Smooth muscle cell (in vitro differentiated cells): Measurements from ENCODE around the gene ACOXL. TPM values are rescaled to one million over a fixed set of nuclear protein-coding genes. Genes with fewer than 3 reads are reported as not detected.

Experiments
- DNase-seq: peaks from one replicate; lab custom pipeline; 2025; ENCODE audit not compliant: unreplicated experiment; lab: John Stamatoyannopoulos, UW
- H2AFZ ChIP-seq: fragments of 200-600 bp; sonication (generic); 2 replicates; pipeline ENCODE4 v1.6.0; 2016; ENCODE audit warnings: antibody characterized with exemption, low read depth, mild to moderate bottlenecking
- H3F3A ChIP-seq: fragments of 200-600 bp; sonication (generic); 2 replicates; pipeline ENCODE4 v1.6.0; 2017; ENCODE audit warnings: antibody characterized with exemption, low read depth
- H3K27ac ChIP-seq: fragments of 200-600 bp; sonication (generic); 2 replicates; pipeline ENCODE4 v1.5.1; 2016; ENCODE audit warnings: low read depth, mild to moderate bottlenecking
- H3K27me3 ChIP-seq: fragments of 200-600 bp; sonication (generic); 2 replicates; pipeline ENCODE4 v1.6.1; 2016; ENCODE audit warnings: low read depth, mild to moderate bottlenecking
- H3K36me3 ChIP-seq: fragments of 200-600 bp; sonication (generic); 2 replicates; pipeline ENCODE4 v1.5.1; 2016; ENCODE audit warnings: low read depth
- H3K4me1 ChIP-seq: fragments of 200-600 bp; sonication (generic); 2 replicates; pipeline ENCODE4 v1.5.1; 2016; ENCODE audit warnings: low read depth
- H3K4me2 ChIP-seq: fragments of 200-600 bp; sonication (generic); 2 replicates; pipeline ENCODE4 v1.6.0; 2016; ENCODE audit warnings: mild to moderate bottlenecking
- H3K4me3 ChIP-seq: fragments of 200-600 bp; sonication (generic); 2 replicates; pipeline ENCODE4 v1.5.1; 2016; ENCODE audit warnings: mild to moderate bottlenecking
- H3K79me2 ChIP-seq: fragments of 200-600 bp; sonication (generic); 2 replicates; pipeline ENCODE4 v1.6.0; 2016; ENCODE audit warnings: low read depth, mild to moderate bottlenecking
- H3K9ac ChIP-seq: fragments of 200-600 bp; sonication (generic); 2 replicates; pipeline ENCODE4 v1.6.0; 2016; ENCODE audit warnings: low read depth
- H3K9me3 ChIP-seq: fragments of 200-600 bp; sonication (generic); replicated peaks from 2 replicates; pipeline ENCODE4 v1.5.1; 2016; ENCODE audit warnings: low read depth
- H4K20me1 ChIP-seq: fragments of 200-600 bp; sonication (generic); 2 replicates; pipeline ENCODE4 v1.6.0; 2016; ENCODE audit warnings: low read depth
- WGBS: methylation state at CpG from one replicate; pipeline ENCODE4 v1.1.7; 2016; ENCODE audit warnings: low lambda C conversion rate; 5-methylcytosine and 5-hydroxymethylcytosine counted together
- polyA plus RNA-seq: library from polyadenylated mRNA; unstranded; fragments of >200 nt; fragmentation: Nextera tagmentation; extraction: Ambion mirVana; gene quantifications from 2 replicates; pipeline ENCODE4 v1.2.1, GENCODE V29; 2016
- total RNA-seq: library from RNA; depleted of rRNA; stranded (reverse); fragments of >200 nt; gene quantifications from 2 replicates; pipeline ENCODE4 v1.2.3, GENCODE V29; 2014
- TF ChIP-seq, protein P1 (sequence below): fragments of 200-600 bp; sonication (generic); IDR thresholded peaks from 2 replicates; pipeline ENCODE4 v1.5.1; 2017; ENCODE audit warnings: borderline replicate concordance, mild to moderate bottlenecking, antibody characterized with exemption; ENCODE audit not compliant: insufficient read depth, poor library complexity, severe bottlenecking

Gene ACOXL
- total and polyA plus RNA-seq, 2 experiments from 2014 or later = not detected

DNA sequence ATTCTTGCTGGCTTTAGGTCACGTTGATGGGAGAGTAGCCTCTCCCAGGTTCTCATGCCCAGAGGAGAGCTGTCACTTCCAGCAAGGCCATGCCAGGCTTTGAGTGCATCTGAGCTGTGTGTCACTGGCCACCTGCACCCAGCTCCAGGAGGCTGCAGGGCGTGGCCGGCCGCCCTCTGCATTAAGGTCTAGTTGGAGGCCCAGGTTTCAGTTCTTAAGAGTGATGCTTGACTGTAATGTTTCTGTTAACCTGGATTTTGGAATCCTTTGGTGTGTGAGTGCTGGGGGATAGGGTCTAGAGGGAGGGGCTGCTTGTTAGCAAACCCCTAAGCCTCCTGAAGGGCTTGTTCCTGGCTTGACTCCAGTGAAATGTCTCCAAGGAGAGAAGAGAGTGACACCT, 140.1 kb downstream of the ACOXL start:
- WGBS = 98% methylated on average over 4 of the region's 4 CpGs
- H3K27ac ChIP-seq = no peak overlapping the region
- H4K20me1 ChIP-seq = no peaks in the 10 kb centered on the region
- H3K79me2 ChIP-seq = no peaks in the 10 kb centered on the region
- H3K36me3 ChIP-seq = no peaks in the 10 kb centered on the region
- peaks cover 11% of the 10 kb centered on the region for H3K27me3 ChIP-seq
- H3K4me2 ChIP-seq = no peak overlapping the region
- no peaks in the 10 kb centered on the region for H3K4me1 ChIP-seq
- H3K9me3 ChIP-seq = no peaks in the 10 kb centered on the region
- H3K9ac ChIP-seq = no peak overlapping the region
- TF ChIP-seq, protein P1, sequence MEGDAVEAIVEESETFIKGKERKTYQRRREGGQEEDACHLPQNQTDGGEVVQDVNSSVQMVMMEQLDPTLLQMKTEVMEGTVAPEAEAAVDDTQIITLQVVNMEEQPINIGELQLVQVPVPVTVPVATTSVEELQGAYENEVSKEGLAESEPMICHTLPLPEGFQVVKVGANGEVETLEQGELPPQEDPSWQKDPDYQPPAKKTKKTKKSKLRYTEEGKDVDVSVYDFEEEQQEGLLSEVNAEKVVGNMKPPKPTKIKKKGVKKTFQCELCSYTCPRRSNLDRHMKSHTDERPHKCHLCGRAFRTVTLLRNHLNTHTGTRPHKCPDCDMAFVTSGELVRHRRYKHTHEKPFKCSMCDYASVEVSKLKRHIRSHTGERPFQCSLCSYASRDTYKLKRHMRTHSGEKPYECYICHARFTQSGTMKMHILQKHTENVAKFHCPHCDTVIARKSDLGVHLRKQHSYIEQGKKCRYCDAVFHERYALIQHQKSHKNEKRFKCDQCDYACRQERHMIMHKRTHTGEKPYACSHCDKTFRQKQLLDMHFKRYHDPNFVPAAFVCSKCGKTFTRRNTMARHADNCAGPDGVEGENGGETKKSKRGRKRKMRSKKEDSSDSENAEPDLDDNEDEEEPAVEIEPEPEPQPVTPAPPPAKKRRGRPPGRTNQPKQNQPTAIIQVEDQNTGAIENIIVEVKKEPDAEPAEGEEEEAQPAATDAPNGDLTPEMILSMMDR = no peak
- no peak overlapping the region for H3K4me3 ChIP-seq
- H2AFZ ChIP-seq = no peak overlapping the region
- no peaks in the 10 kb centered on the region for H3F3A ChIP-seq
- DNase-seq = no peak

DNA sequence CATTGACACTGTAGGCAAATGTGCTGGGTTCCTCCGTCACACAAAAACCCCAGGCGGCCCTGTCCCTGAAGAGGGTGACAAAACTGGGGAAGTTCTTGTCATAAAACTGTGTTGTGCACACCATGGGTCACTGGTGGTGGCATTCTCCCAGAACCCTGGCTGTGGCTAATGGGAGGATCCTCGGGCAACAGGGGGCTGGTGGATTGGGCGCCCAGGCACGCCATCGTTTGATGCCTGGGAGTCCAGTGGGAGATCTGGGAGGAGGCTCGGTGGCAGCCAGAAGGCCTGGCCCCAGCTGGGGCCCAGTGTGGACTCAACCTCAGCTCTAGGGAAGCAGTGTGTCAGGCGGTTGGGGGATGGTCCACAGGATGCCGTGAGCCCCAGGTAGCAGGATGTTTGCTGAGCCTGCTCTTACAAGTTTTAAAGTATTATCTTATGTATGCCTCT, 140.7 kb downstream of the ACOXL start:
- H2AFZ ChIP-seq = no peak overlapping the region
- H3K4me1 ChIP-seq = no peaks in the 10 kb centered on the region
- no peak overlapping the region for H3K4me3 ChIP-seq
- peaks cover 8% of the 10 kb centered on the region for H3K27me3 ChIP-seq
- no peaks in the 10 kb centered on the region for H4K20me1 ChIP-seq
- DNase-seq = no peak
- H3K4me2 ChIP-seq = no peak overlapping the region
- WGBS = 94% methylated on average over 9 of the region's 9 CpGs
- H3K79me2 ChIP-seq = no peaks in the 10 kb centered on the region
- no peaks in the 10 kb centered on the region for H3K36me3 ChIP-seq
- H3K9ac ChIP-seq = no peak overlapping the region
- H3K27ac ChIP-seq = no peak overlapping the region
- TF ChIP-seq, protein P1 = no peak
- H3F3A ChIP-seq = no peaks in the 10 kb centered on the region
- H3K9me3 ChIP-seq = no peaks in the 10 kb centered on the region

- no peak overlapping the region for H3K9ac ChIP-seq
- no peaks in the 10 kb centered on the region for H4K20me1 ChIP-seq
- DNase-seq = no peak
- no peaks in the 10 kb centered on the region for H3K4me1 ChIP-seq
- TF ChIP-seq, protein P1 = no peak
- H3K9me3 ChIP-seq = no peaks in the 10 kb centered on the region
- H3K4me2 ChIP-seq = no peak overlapping the region
- whole genome bisulfite sequencing = 93% methylated on average over 17 of the region's 17 CpGs
- H3F3A ChIP-seq = no peaks in the 10 kb centered on the region
- no peak overlapping the region for H2AFZ ChIP-seq
- H3K36me3 ChIP-seq = no peaks in the 10 kb centered on the region
- peaks cover 5% of the 10 kb centered on the region for H3K27me3 ChIP-seq
- no peak overlapping the region for H3K27ac ChIP-seq
- H3K79me2 ChIP-seq = no peaks in the 10 kb centered on the region
- H3K4me3 ChIP-seq = no peak overlapping the region
Measured at GRCh38 chr2:110873597-110874452, 141.5 kb downstream of the ACOXL start.
